Activated B cell treated with CpG ODN at 0.5 μM for 24 hours (primary cell): ENCODE measurements around the gene B4GALNT3. TPM values are rescaled to one million over a fixed set of nuclear protein-coding genes. Genes with fewer than 3 reads are reported as not detected.

ENCODE experiments used
- ATAC-seq: fragments of 200-7000 bp; cut with Tn5 transposase; one replicate; pipeline ENCODE4 v1.10.0; 2021; ENCODE audit warnings: low read depth, mild to moderate bottlenecking, moderate library complexity
- CTCF ChIA-PET: fragments of 350-600 bp; sonication (Branson Sonifier 250); formaldehyde crosslinking; loops from one replicate; lab custom pipeline; 2021; ENCODE audit warnings: antibody characterized with exemption; lab: Charles Lee
- POLR2A ChIA-PET: fragments of 350-600 bp; sonication (Branson Sonifier 250); formaldehyde crosslinking; loops from one replicate; lab custom pipeline; 2021; ENCODE audit warnings: antibody characterized with exemption; lab: Charles Lee
- DNase-seq: peaks from one replicate; pipeline ENCODE4 v3.0.0; 2022
- H3K27ac Mint-ChIP-seq: one replicate; pipeline ENCODE4 v1.8.0; 2020; ENCODE audit warnings: mixed read lengths
- H3K27me3 Mint-ChIP-seq: one replicate; pipeline ENCODE4 v1.8.0; 2021; ENCODE audit warnings: mixed read lengths
- H3K36me3 Mint-ChIP-seq: one replicate; pipeline ENCODE4 v1.8.0; 2021; ENCODE audit warnings: low read depth, mixed read lengths
- H3K4me1 Mint-ChIP-seq: one replicate; pipeline ENCODE4 v1.8.0; 2021; ENCODE audit warnings: mixed read lengths
- H3K4me3 Mint-ChIP-seq: one replicate; pipeline ENCODE4 v1.8.0; 2020; ENCODE audit warnings: mild to moderate bottlenecking, mixed read lengths
- H3K9me3 Mint-ChIP-seq: one replicate; pipeline ENCODE4 v1.8.0; 2020; ENCODE audit warnings: mixed read lengths
- CTCF ChIP-seq: fragments of 200-600 bp; IDR thresholded peaks from one replicate; pipeline ENCODE4 v1.8.0; 2022; ENCODE audit warnings: antibody characterized with exemption, mild to moderate bottlenecking
- intact Hi-C: fragments of 100-400 bp; cut with micrococcal nuclease; formaldehyde crosslinking; loops from one replicate; pipeline ENCODE4 v1.15.1; 2024
- total RNA-seq: library from RNA; stranded (reverse); gene quantifications from 2 replicates; pipeline ENCODE4 v1.2.3, GENCODE V29; 2022

B4GALNT3 gene
- total RNA-seq, 1 donor from 2014 or later, result not detected

- DNase-seq (no peak), ATAC-seq (no peak)
- no peak overlapping the region for H3K27ac Mint-ChIP-seq
- no peaks in the 10 kb centered on the region for H3K36me3 Mint-ChIP-seq
- intact Hi-C loops, result no loop called here
- TF ChIP-seq CTCF, result no peak
- peaks cover 10% of the 10 kb centered on the region for H3K27me3 Mint-ChIP-seq
- CTCF ChIA-PET, result no interaction called here
- H3K4me3 Mint-ChIP-seq, result no peak overlapping the region
- POLR2A ChIA-PET, result no interaction called here
- no peaks in the 10 kb centered on the region for H3K4me1 Mint-ChIP-seq
- peaks cover 10% of the 10 kb centered on the region for H3K9me3 Mint-ChIP-seq
Measured at GRCh38 chr12:526089-526488, 66.3 kb downstream of the B4GALNT3 start.

GRCh38 chr12:527241-527640 lies 67.5 kb downstream of the B4GALNT3 start:
- CTCF ChIA-PET, result no interaction called here

GRCh38 chr12:527729-528128 lies 68.0 kb downstream of the B4GALNT3 start:
- intact Hi-C loops, result no loop called here
- no peak for TF ChIP-seq CTCF
- Mint-ChIP-seq H3K9me3 (peaks cover 19% of the 10 kb centered on the region), H3K27me3 (peaks cover 9% of the 10 kb centered on the region), H3K4me1 (no peaks in the 10 kb centered on the region), H3K27ac (no peak overlapping the region), H3K36me3 (no peaks in the 10 kb centered on the region), H3K4me3 (no peak overlapping the region)
- POLR2A ChIA-PET, result no interaction called here
- DNase-seq (no peak), ATAC-seq (no peak)
- CTCF ChIA-PET, result no interaction called here

More at GRCh38 chr12:527241-527640, 67.5 kb downstream of the B4GALNT3 start:
- peaks cover 14% of the 10 kb centered on the region for H3K9me3 Mint-ChIP-seq
- intact Hi-C loops, result no loop called here
- POLR2A ChIA-PET, result no interaction called here
- peaks cover 9% of the 10 kb centered on the region for H3K27me3 Mint-ChIP-seq
- ATAC-seq, result no peak
- no peak overlapping the region for H3K4me3 Mint-ChIP-seq
- no peaks in the 10 kb centered on the region for H3K4me1 Mint-ChIP-seq
- H3K27ac Mint-ChIP-seq, result no peak overlapping the region
- H3K36me3 Mint-ChIP-seq, result no peaks in the 10 kb centered on the region
- no peak for TF ChIP-seq CTCF
- no peak for DNase-seq

GRCh38 chr12:530308-530707 lies 70.6 kb downstream of the B4GALNT3 start:
- Mint-ChIP-seq H3K9me3 (peaks cover 20% of the 10 kb centered on the region), H3K4me1 (no peaks in the 10 kb centered on the region), H3K4me3 (no peak overlapping the region), H3K36me3 (no peaks in the 10 kb centered on the region), H3K27ac (no peak overlapping the region), H3K27me3 (peaks cover 5% of the 10 kb centered on the region)
- TF ChIP-seq CTCF, result no peak
- ATAC-seq (no peak), DNase-seq (no peak)
- ChIA-PET POLR2A (no interaction called here), CTCF (no interaction called here)
- intact Hi-C loops, result no loop called here

- intact Hi-C loops, result no loop called here
- H3K27ac Mint-ChIP-seq, result no peak overlapping the region
- POLR2A ChIA-PET, result no interaction called here
- H3K36me3 Mint-ChIP-seq, result no peaks in the 10 kb centered on the region
- H3K4me1 Mint-ChIP-seq, result no peaks in the 10 kb centered on the region
- CTCF ChIA-PET, result no interaction called here
- no peak for ATAC-seq
- peaks cover 9% of the 10 kb centered on the region for H3K27me3 Mint-ChIP-seq
- no peak overlapping the region for H3K4me3 Mint-ChIP-seq
- no peak for DNase-seq
- TF ChIP-seq CTCF, result no peak
- H3K9me3 Mint-ChIP-seq, result peaks cover 20% of the 10 kb centered on the region
Measured at GRCh38 chr12:530821-531220, 71.1 kb downstream of the B4GALNT3 start.
